Measurements from ENCODE around the gene TUBB2A.
"Not testable (repeated sequence)": the region's sequence is repeated elsewhere in the genome, so short reads cannot be mapped to it uniquely, and the experiment has no call there.

GRCh38 chr6:3197734-3198133 is 40.4 kb upstream of the TUBB2A start:
- TF ChIP-seq CTCF, EP300, POLR2AphosphoS5 (IDR thresholded peaks at IDR 0.05): not testable (repeated sequence)
